BJ (cell line): ENCODE results near the gene MORN5. TPM values are rescaled to one million over a fixed set of nuclear protein-coding genes. Genes with fewer than 3 reads are reported as not detected.
"Not testable (repeated sequence)": the region's sequence is repeated elsewhere in the genome, so short reads cannot be mapped to it uniquely, and the experiment has no call there.

Experiments
- CTCF ChIA-PET: fragments of 350-600 bp; formaldehyde crosslinking; extraction: SDS; loops from one replicate; lab custom pipeline; 2021; ENCODE audit warnings: antibody characterized with exemption, inconsistent platforms; lab: Yijun Ruan, JAX
- POLR2A ChIA-PET: fragments of 300-600 bp; sonication (Branson Sonifier 250); formaldehyde crosslinking; extraction: SDS; loops from one replicate; lab custom pipeline; 2021; ENCODE audit warnings: antibody characterized with exemption; lab: Charles Lee
- DNase-seq: peaks from one replicate; pipeline ENCODE4 v3.0.0-alpha.2; 2011; ENCODE audit warnings: low read depth
- H3K27me3 ChIP-seq: 2 replicates; pipeline ENCODE4 v1.6.0; 2011; ENCODE audit warnings: low read length; ENCODE audit not compliant: control insufficient read depth, insufficient read depth
- H3K36me3 ChIP-seq: 2 replicates; pipeline ENCODE4 v1.5.1; 2011; ENCODE audit warnings: low read length; ENCODE audit not compliant: control insufficient read depth, insufficient read depth
- H3K4me3 ChIP-seq: 2 replicates; pipeline ENCODE4 v1.5.1; 2011; ENCODE audit warnings: low read depth, mild to moderate bottlenecking, control low read depth, low read length
- polyA plus RNA-seq: library from polyadenylated mRNA; depleted of rRNA; stranded (reverse); fragments of >200 nt; gene quantifications from 2 replicates; pipeline ENCODE4 v1.2.3, GENCODE V29; 2011
- TF ChIP-seq, protein P1 (sequence below): IDR thresholded peaks from 2 replicates; pipeline ENCODE4 v1.5.1; 2011; ENCODE audit warnings: low read depth, mild to moderate bottlenecking, control low read depth, inconsistent platforms, low read length, moderate library complexity; ENCODE audit not compliant: insufficient read depth

The MORN5 gene
- polyA plus RNA-seq, 1 experiment = not detected

DNA sequence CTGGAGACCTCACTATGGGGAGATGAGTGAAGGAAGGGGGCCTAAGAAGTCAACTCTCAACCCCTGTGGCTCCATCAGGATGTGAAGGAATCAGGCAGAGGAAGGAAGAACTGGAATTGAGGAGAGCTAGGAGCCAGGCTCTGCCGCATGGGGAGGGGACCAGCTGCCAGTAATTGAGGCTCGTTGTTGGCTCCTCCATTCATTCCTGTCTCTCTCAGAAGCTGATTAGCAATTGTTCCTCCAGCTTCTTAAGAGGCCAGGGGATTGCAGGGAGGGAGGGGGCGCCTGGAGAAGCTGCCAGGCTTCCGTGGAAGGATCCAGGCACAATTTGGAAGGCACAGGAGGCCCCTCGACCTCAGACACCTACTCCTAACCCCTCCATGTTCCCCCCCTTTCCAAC lies 46.1 kb upstream of the MORN5 start:
- TF ChIP-seq, protein P1, sequence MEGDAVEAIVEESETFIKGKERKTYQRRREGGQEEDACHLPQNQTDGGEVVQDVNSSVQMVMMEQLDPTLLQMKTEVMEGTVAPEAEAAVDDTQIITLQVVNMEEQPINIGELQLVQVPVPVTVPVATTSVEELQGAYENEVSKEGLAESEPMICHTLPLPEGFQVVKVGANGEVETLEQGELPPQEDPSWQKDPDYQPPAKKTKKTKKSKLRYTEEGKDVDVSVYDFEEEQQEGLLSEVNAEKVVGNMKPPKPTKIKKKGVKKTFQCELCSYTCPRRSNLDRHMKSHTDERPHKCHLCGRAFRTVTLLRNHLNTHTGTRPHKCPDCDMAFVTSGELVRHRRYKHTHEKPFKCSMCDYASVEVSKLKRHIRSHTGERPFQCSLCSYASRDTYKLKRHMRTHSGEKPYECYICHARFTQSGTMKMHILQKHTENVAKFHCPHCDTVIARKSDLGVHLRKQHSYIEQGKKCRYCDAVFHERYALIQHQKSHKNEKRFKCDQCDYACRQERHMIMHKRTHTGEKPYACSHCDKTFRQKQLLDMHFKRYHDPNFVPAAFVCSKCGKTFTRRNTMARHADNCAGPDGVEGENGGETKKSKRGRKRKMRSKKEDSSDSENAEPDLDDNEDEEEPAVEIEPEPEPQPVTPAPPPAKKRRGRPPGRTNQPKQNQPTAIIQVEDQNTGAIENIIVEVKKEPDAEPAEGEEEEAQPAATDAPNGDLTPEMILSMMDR = no peak
- H3K36me3 ChIP-seq = no peaks in the 10 kb centered on the region
- no peak overlapping the region for H3K4me3 ChIP-seq
- peaks cover 16% of the 10 kb centered on the region for H3K27me3 ChIP-seq
- DNase-seq = no peak
- ChIA-PET POLR2A (no interaction called here), CTCF (interaction anchor here (1.1 to 9.3 kb wide), 3 partner anchors 10 to 237 kb away, joined by 3 to 100 read pairs (median 11); no protein-coding TSS in a partner anchor)

DNA sequence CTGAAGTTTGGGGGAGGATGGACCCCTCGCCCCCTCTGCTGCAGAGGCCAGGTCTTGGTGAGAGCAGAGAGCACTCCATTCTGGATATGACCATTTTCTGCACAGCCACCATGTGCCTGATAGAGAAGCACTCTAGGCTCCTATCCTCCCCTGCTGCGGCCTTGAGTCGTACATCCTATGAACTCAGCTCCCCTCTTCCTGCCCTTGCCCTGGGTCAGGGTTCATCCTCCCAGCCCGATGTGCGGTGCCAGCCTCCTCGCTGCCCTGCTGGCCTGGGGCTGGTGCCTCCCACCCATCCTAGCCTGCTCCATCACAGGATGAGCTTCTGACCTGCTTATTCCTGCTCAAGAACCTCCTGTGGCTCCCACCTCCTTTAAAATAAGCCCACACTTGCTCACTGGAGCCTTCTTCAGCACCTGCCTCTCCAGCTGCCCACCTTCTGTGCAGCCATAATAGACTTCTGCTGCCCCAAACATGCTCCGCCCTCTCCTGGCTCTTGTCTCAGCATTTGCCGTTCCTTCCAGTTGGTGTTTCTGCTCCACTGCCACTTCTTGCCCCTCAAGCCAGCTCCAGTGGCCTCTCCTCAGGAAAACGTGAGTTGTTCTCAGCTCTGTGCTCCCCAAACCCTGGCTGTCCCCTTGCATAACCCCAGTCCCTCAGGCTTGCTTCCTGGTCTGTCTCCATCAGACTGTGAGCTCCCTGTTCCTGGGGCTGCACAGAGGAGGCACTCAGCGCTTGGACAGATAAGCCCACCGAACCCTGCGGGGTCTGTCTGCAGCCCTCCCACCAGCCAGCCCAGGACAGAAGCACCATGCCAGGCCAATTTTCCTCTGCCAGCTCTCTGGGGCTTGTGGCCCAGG lies 44.3 kb upstream of the MORN5 start:
- Histone ChIP-seq H3K36me3 (no peaks in the 10 kb centered on the region), H3K4me3 (no peak overlapping the region), H3K27me3 (peaks cover 16% of the 10 kb centered on the region)
- ChIA-PET POLR2A (no interaction called here), CTCF (interaction anchor here (0.9 to 3.1 kb wide), 11 partner anchors 8 to 428 kb away, joined by 3 to 34 read pairs (median 4); no protein-coding TSS in a partner anchor)
- TF ChIP-seq, protein P1 = no peak
- DNase-seq = no peak

DNA sequence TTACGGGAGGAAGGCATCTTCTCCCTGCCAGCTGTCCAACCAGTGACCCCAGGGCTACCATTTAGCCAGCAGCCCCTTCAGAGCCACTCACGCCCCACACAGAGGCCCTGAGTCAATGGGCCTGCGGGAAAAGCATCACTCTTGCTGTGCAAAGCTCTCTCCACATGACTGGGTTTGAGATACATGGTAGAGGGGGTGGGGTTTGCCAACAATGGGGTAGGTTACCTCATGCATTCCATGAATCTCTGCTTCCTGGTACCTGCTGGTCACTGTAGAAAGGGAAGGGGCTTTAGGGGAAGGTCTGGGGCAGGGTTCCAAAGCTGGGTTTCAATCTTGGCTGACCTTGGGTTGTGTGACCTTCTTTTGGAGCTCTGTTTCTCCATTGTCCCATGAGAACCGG lies 43.7 kb upstream of the MORN5 start:
- H3K4me3 ChIP-seq = no peak overlapping the region
- no peak for DNase-seq
- ChIA-PET CTCF (interaction anchor here (0.9 to 3.1 kb wide), 11 partner anchors 9 to 429 kb away, joined by 3 to 34 read pairs (median 4); no protein-coding TSS in a partner anchor), POLR2A (no interaction called here)
- TF ChIP-seq, protein P1 = no peak
- no peaks in the 10 kb centered on the region for H3K36me3 ChIP-seq
- peaks cover 16% of the 10 kb centered on the region for H3K27me3 ChIP-seq

DNA sequence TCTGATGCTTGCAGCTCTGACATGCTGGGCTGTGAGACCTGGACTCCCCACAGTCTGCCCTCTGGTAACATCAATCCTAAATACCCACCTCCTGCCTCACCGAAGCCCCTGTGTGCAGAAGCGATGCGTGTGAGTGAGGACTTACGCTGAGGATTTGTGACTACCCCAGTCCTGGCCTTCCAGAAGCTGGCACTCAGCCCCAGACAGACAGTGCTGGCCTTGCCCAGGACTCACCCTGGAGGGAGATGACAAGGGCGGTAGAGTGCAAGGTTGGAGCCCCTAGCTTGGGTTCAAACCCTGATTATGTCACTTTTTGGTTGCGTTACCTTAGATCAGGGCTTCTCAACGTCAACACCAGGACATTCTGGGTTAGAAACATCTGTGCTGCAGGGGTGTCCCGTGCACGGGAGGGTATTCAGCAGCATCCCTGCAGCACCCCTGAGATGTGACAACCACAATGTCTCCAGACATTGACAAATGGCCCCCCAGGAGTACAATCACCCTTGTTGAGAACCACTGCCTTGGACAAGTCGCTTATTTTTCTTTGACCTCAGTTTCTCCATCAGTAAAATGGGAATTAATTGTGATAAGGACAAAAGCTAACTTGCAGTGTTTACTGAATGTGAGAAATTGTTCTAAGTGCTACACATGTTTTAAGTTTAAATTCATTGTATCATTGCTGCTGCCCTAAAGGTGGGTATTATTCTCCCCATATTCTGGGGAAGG lies 43.1 kb upstream of the MORN5 start:
- TF ChIP-seq, protein P1 = no peak
- peaks cover 16% of the 10 kb centered on the region for H3K27me3 ChIP-seq
- DNase-seq = no peak
- no peaks in the 10 kb centered on the region for H3K36me3 ChIP-seq
- ChIA-PET POLR2A (no interaction called here), CTCF (interaction anchor here (1.3 to 3.1 kb wide), 6 partner anchors 14 to 429 kb away, joined by 3 to 34 read pairs (median 6); no protein-coding TSS in a partner anchor)
- H3K4me3 ChIP-seq = no peak overlapping the region

DNA sequence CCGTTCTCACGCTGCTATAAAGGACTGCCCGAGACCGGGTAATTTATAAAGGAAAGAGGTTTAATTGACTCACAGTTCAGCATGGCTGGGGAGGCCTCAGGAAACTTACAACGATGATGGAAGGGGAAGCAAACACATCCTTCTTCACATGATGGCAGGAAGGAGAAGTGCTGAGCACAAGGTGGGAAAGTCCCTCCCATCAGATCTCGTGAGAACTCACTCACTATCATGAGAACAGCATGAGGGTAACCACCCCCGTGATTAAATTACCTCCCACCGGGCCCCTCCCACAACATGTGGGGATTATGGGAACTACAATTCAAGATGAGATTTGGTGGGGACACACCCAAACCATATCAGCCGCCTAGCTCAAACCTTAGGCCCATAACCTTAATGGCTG lies 42.5 kb upstream of the MORN5 start:
- H3K4me3 ChIP-seq, H3K36me3 ChIP-seq, POLR2A ChIA-PET, DNase-seq: not testable (repeated sequence)
- CTCF ChIA-PET = interaction anchor here (1.9 to 3.1 kb wide), 3 partner anchors 18 to 233 kb away, joined by 8 to 34 read pairs (median 9); no protein-coding TSS in a partner anchor
- peaks cover 16% of the 10 kb centered on the region for H3K27me3 ChIP-seq
